ENCODE results near the gene ARHGAP26. TPM values are rescaled to one million over a fixed set of nuclear protein-coding genes. Genes with fewer than 3 reads are reported as not detected.

ARHGAP26 gene
- total RNA-seq, 2 donors from 2014 or later = 31.8 to 39.5 TPM

GRCh38 chr5:143003328-143003636 lies 233.1 kb downstream of the ARHGAP26 start:
- intact Hi-C loops (cut with DNase I) = loop anchor here in 1 of 2 donors (5.0 kb wide), 1 partner anchor 689 kb away; no protein-coding TSS in a partner anchor
- DNase-seq (ENCODE audit: low spot score) = no peak

GRCh38 chr5:143004361-143005145 lies 234.4 kb downstream of the ARHGAP26 start:
- DNase-seq (ENCODE audit: low spot score) = no peak
- intact Hi-C loops (cut with DNase I) = loop anchor here in 1 of 2 donors (5.0 kb wide), 1 partner anchor 688 kb away; no protein-coding TSS in a partner anchor

- intact Hi-C loops (cut with DNase I) = no loop called here
- DNase-seq (ENCODE audit: low spot score) = no peak
Observed at GRCh38 chr5:143006501-143006900, 236.3 kb downstream of the ARHGAP26 start.

GRCh38 chr5:143008032-143008431 lies 237.9 kb downstream of the ARHGAP26 start:
- intact Hi-C loops (cut with DNase I) = no loop called here
- DNase-seq (ENCODE audit: low spot score) = no peak

GRCh38 chr5:143008809-143009521 lies 238.8 kb downstream of the ARHGAP26 start:
- no peak for DNase-seq (ENCODE audit: low spot score)
- intact Hi-C loops (cut with DNase I) = no loop called here

GRCh38 chr5:143010351-143010750 lies 240.2 kb downstream of the ARHGAP26 start:
- DNase-seq (ENCODE audit: low spot score) = no peak
- intact Hi-C loops (cut with DNase I) = loop anchor here (5.0 to 10.0 kb wide), 3 partner anchors 394 to 814 kb away; partner anchors contain the start of gene NR3C1 (in 1 of the 2)

- no peak for DNase-seq (ENCODE audit: low spot score)
- intact Hi-C loops (cut with DNase I) = loop anchor here (5.0 to 10.0 kb wide), 3 partner anchors 393 to 813 kb away; partner anchors contain the start of gene NR3C1 (in 1 of the 2)
Observed at GRCh38 chr5:143011585-143011984, 241.4 kb downstream of the ARHGAP26 start.

- DNase-seq (ENCODE audit: low spot score) = no peak
- intact Hi-C loops (cut with DNase I) = loop anchor here (5.0 to 10.0 kb wide), 3 partner anchors 391 to 811 kb away; partner anchors contain the start of gene NR3C1 (in 1 of the 2)
Observed at GRCh38 chr5:143013176-143013891, 243.2 kb downstream of the ARHGAP26 start.

GRCh38 chr5:143014017-143014651 lies 244.0 kb downstream of the ARHGAP26 start:
- intact Hi-C loops (cut with DNase I) = loop anchor here (5.0 to 10.0 kb wide), 3 partner anchors 391 to 811 kb away; partner anchors contain the start of gene NR3C1 (in 1 of the 2)
- no peak for DNase-seq (ENCODE audit: low spot score)

- DNase-seq (ENCODE audit: low spot score) = no peak
- intact Hi-C loops (cut with DNase I) = loop anchor here (10.0 kb wide), 2 partner anchors 388 to 808 kb away; partner anchors contain the start of gene NR3C1 (in 1 of the 2)
Observed at GRCh38 chr5:143016777-143017516, 246.8 kb downstream of the ARHGAP26 start.

GRCh38 chr5:143017541-143017940 lies 247.4 kb downstream of the ARHGAP26 start:
- DNase-seq (ENCODE audit: low spot score) = no peak
- intact Hi-C loops (cut with DNase I) = loop anchor here (10.0 kb wide), 2 partner anchors 387 to 807 kb away; partner anchors contain the start of gene NR3C1 (in 1 of the 2)

GRCh38 chr5:143017992-143018391 lies 247.8 kb downstream of the ARHGAP26 start:
- DNase-seq (ENCODE audit: low spot score) = no peak
- intact Hi-C loops (cut with DNase I) = loop anchor here (10.0 kb wide), 2 partner anchors 387 to 807 kb away; partner anchors contain the start of gene NR3C1 (in 1 of the 2)

- intact Hi-C loops (cut with DNase I) = loop anchor here (1.0 to 10.0 kb wide), 3 partner anchors 46 to 806 kb away; partner anchors contain the start of gene NR3C1 (in 1 of the 2)
- no peak for DNase-seq (ENCODE audit: low spot score)
Observed at GRCh38 chr5:143019157-143019556, 249.0 kb downstream of the ARHGAP26 start.

GRCh38 chr5:143019614-143020515 lies 249.7 kb downstream of the ARHGAP26 start:
- no peak for DNase-seq (ENCODE audit: low spot score)
- intact Hi-C loops (cut with DNase I) = loop anchor here (1.0 to 10.0 kb wide), 3 partner anchors 47 to 805 kb away; partner anchors contain the start of gene NR3C1 (in 1 of the 2)

- intact Hi-C loops (cut with DNase I) = no loop called here
- no peak for DNase-seq (ENCODE audit: low spot score)
Observed at GRCh38 chr5:143021595-143021994, 251.4 kb downstream of the ARHGAP26 start.

GRCh38 chr5:143023411-143024096 lies 253.4 kb downstream of the ARHGAP26 start:
- no peak for DNase-seq (ENCODE audit: low spot score)
- intact Hi-C loops (cut with DNase I) = no loop called here

Measured in posterior vena cava (tissue), 2 donors.